Karpas-422 (cell line): Measurements from ENCODE around the gene CLCF1. TPM values are rescaled to one million over a fixed set of nuclear protein-coding genes. Genes with fewer than 3 reads are reported as not detected.

Experiments used
- DNase-seq: peaks from one replicate; pipeline ENCODE4 v3.0.0-alpha.2; 2015
- H2AFZ ChIP-seq: fragments of 200-600 bp; sonication (generic); 2 replicates; pipeline ENCODE4 v1.6.1; 2014; ENCODE audit warnings: antibody characterized with exemption, low read length, mixed read lengths
- H3K27ac ChIP-seq: fragments of 200-600 bp; sonication (generic); 2 replicates; pipeline ENCODE4 v1.5.1; 2014; ENCODE audit warnings: mild to moderate bottlenecking, low read length, moderate library complexity
- H3K27me3 ChIP-seq: fragments of 200-600 bp; sonication (generic); 2 replicates; pipeline ENCODE4 v1.6.1; 2014; ENCODE audit warnings: low read length, mixed read lengths
- H3K36me3 ChIP-seq: fragments of 200-600 bp; sonication (generic); 2 replicates; pipeline ENCODE4 v1.6.1; 2014; ENCODE audit warnings: low read length, mixed read lengths; ENCODE audit not compliant: insufficient read depth
- H3K4me1 ChIP-seq: fragments of 200-600 bp; sonication (generic); 2 replicates; pipeline ENCODE4 v1.6.1; 2014; ENCODE audit warnings: mild to moderate bottlenecking, low read length, mixed read lengths
- H3K4me2 ChIP-seq: fragments of 200-600 bp; sonication (generic); 2 replicates; pipeline ENCODE4 v1.6.1; 2014; ENCODE audit warnings: low read length, low read depth, mild to moderate bottlenecking; ENCODE audit not compliant: poor library complexity, severe bottlenecking
- H3K4me3 ChIP-seq: fragments of 200-600 bp; sonication (generic); 2 replicates; pipeline ENCODE4 v1.5.1; 2014; ENCODE audit warnings: mild to moderate bottlenecking, antibody characterized with exemption, low read length, mixed read lengths
- H3K79me2 ChIP-seq: fragments of 200-600 bp; sonication (generic); 2 replicates; pipeline ENCODE4 v1.6.1; 2014; ENCODE audit warnings: mild to moderate bottlenecking, low read length, mixed read lengths
- H3K9ac ChIP-seq: fragments of 200-600 bp; sonication (generic); 2 replicates; pipeline ENCODE4 v1.6.0; 2014; ENCODE audit warnings: low read length
- H3K9me2 ChIP-seq: fragments of 200-600 bp; sonication (generic), shearing (Covaris generic); replicated peaks from 2 replicates; pipeline ENCODE4 v1.6.0; 2014; ENCODE audit warnings: mild to moderate bottlenecking, low read length, moderate library complexity; ENCODE audit not compliant: insufficient read depth
- H3K9me3 ChIP-seq: fragments of 300-700, 200-600 bp; sonication (generic); 2 replicates; pipeline ENCODE4 v1.6.1; 2014; ENCODE audit warnings: low read length, mixed read lengths
- H4K20me1 ChIP-seq: fragments of 200-600 bp; sonication (generic); 2 replicates; pipeline ENCODE4 v1.6.1; 2014; ENCODE audit warnings: mild to moderate bottlenecking, antibody characterized with exemption, low read length, low read depth; ENCODE audit not compliant: insufficient read depth
- total RNA-seq: library from RNA; depleted of rRNA; stranded (reverse); fragments of >200 nt; shearing (Covaris generic); gene quantifications from 2 replicates; pipeline ENCODE4 v1.2.3, GENCODE V29; 2014; ENCODE audit warnings: low replicate concordance

CLCF1 gene
- total RNA-seq, 1 experiment from 2014 or later, result 6.4 TPM

GRCh38 chr11:67370351-67371076 is 2.9 kb downstream of the CLCF1 start:
- H3K27me3 ChIP-seq, result no peaks in the 10 kb centered on the region
- H3K9me2 ChIP-seq, result no peaks in the 10 kb centered on the region
- H3K79me2 ChIP-seq, result peaks cover 44% of the 10 kb centered on the region
- H4K20me1 ChIP-seq, result peaks cover 14% of the 10 kb centered on the region
- peak overlapping the region; percentile 70; the same call in 1 of the 2 replicates for H3K4me3 ChIP-seq
- H3K36me3 ChIP-seq, result no peaks in the 10 kb centered on the region
- H3K9me3 ChIP-seq, result no peaks in the 10 kb centered on the region
- peak overlapping the region; percentile 74 for H3K27ac ChIP-seq
- peak overlapping the region; percentile 74 for H3K9ac ChIP-seq
- peaks cover 87% of the 10 kb centered on the region for H3K4me1 ChIP-seq
- H2AFZ ChIP-seq, result no peak overlapping the region
- DNase-seq, result no peak
- peak overlapping the region; percentile 84 for H3K4me2 ChIP-seq

- Histone ChIP-seq H2AFZ (no peak overlapping the region), H3K9me2 (no peaks in the 10 kb centered on the region), H3K27me3 (no peaks in the 10 kb centered on the region), H4K20me1 (peaks cover 14% of the 10 kb centered on the region), H3K4me1 (peaks cover 93% of the 10 kb centered on the region), H3K9me3 (no peaks in the 10 kb centered on the region), H3K79me2 (peaks cover 44% of the 10 kb centered on the region), H3K4me2 (peak overlapping the region; percentile 84), H3K27ac (peak overlapping the region; percentile 21; the same call in 1 of the 2 replicates), H3K9ac (no peak overlapping the region), H3K4me3 (no peak overlapping the region), H3K36me3 (0 out of 2 replicates have a peak, but pooled peaks cover 2% of the 10 kb centered on the region)
- no peak for DNase-seq
Observed at GRCh38 chr11:67369801-67370284, 3.6 kb downstream of the CLCF1 start.

- no peak overlapping the region for H3K4me2 ChIP-seq
- H3K79me2 ChIP-seq, result peaks cover 44% of the 10 kb centered on the region
- no peak overlapping the region for H3K4me3 ChIP-seq
- H4K20me1 ChIP-seq, result peaks cover 14% of the 10 kb centered on the region
- H3K9me3 ChIP-seq, result no peaks in the 10 kb centered on the region
- H3K36me3 ChIP-seq, result 0 out of 2 replicates have a peak, but pooled peaks cover 8% of the 10 kb centered on the region
- H3K9ac ChIP-seq, result no peak overlapping the region
- H3K27me3 ChIP-seq, result no peaks in the 10 kb centered on the region
- DNase-seq, result no peak
- no peaks in the 10 kb centered on the region for H3K9me2 ChIP-seq
- H3K4me1 ChIP-seq, result peaks cover 93% of the 10 kb centered on the region
- H3K27ac ChIP-seq, result peak overlapping the region; percentile 21; the same call in 1 of the 2 replicates
- no peak overlapping the region for H2AFZ ChIP-seq
Observed at GRCh38 chr11:67369275-67369674, 4.1 kb downstream of the CLCF1 start.

GRCh38 chr11:67368621-67369020 is 4.8 kb downstream of the CLCF1 start:
- peak; percentile 49 for DNase-seq

GRCh38 chr11:67367761-67368227 is 5.6 kb downstream of the CLCF1 start:
- peak; percentile 43 for DNase-seq
- H3K4me3 ChIP-seq, result no peak overlapping the region

More at GRCh38 chr11:67368621-67369020, 4.8 kb downstream of the CLCF1 start:
- H3K27ac ChIP-seq, result peak overlapping the region; percentile 52
- H3K27me3 ChIP-seq, result no peaks in the 10 kb centered on the region
- H3K4me3 ChIP-seq, result no peak overlapping the region
- no peak overlapping the region for H2AFZ ChIP-seq
- no peak overlapping the region for H3K9ac ChIP-seq
- H4K20me1 ChIP-seq, result peaks cover 14% of the 10 kb centered on the region
- H3K9me2 ChIP-seq, result no peaks in the 10 kb centered on the region
- H3K4me1 ChIP-seq, result peaks cover 90% of the 10 kb centered on the region
- H3K4me2 ChIP-seq, result no peak overlapping the region
- H3K36me3 ChIP-seq, result 0 out of 2 replicates have a peak, but pooled peaks cover 8% of the 10 kb centered on the region
- no peaks in the 10 kb centered on the region for H3K9me3 ChIP-seq
- H3K79me2 ChIP-seq, result peaks cover 44% of the 10 kb centered on the region

GRCh38 chr11:67366961-67367760 is 6.2 kb downstream of the CLCF1 start:
- Histone ChIP-seq H3K36me3 (0 out of 2 replicates have a peak, but pooled peaks cover 8% of the 10 kb centered on the region), H3K79me2 (peaks cover 40% of the 10 kb centered on the region), H3K27ac (peak overlapping the region; percentile 67), H3K27me3 (no peaks in the 10 kb centered on the region), H3K9me2 (no peaks in the 10 kb centered on the region), H3K4me1 (peaks cover 94% of the 10 kb centered on the region), H3K4me3 (no peak overlapping the region), H4K20me1 (peaks cover 13% of the 10 kb centered on the region), H3K9ac (peak overlapping the region; percentile 39), H3K4me2 (no peak overlapping the region), H3K9me3 (no peaks in the 10 kb centered on the region), H2AFZ (no peak overlapping the region)
- no peak for DNase-seq

More at GRCh38 chr11:67367761-67368227, 5.6 kb downstream of the CLCF1 start:
- 0 out of 2 replicates have a peak, but pooled peaks cover 8% of the 10 kb centered on the region for H3K36me3 ChIP-seq
- peaks cover 40% of the 10 kb centered on the region for H3K79me2 ChIP-seq
- H2AFZ ChIP-seq, result no peak overlapping the region
- 0 out of 2 replicates have a peak overlapping the region, but pooled peaks have one; percentile 39 for H3K9ac ChIP-seq
- no peak overlapping the region for H3K4me2 ChIP-seq
- H4K20me1 ChIP-seq, result peaks cover 14% of the 10 kb centered on the region
- no peaks in the 10 kb centered on the region for H3K27me3 ChIP-seq
- H3K4me1 ChIP-seq, result peaks cover 89% of the 10 kb centered on the region
- peak overlapping the region; percentile 67 for H3K27ac ChIP-seq
- no peaks in the 10 kb centered on the region for H3K9me2 ChIP-seq
- no peaks in the 10 kb centered on the region for H3K9me3 ChIP-seq

- H3K27me3 ChIP-seq, result no peaks in the 10 kb centered on the region
- H3K9ac ChIP-seq, result peak overlapping the region; percentile 39
- no peaks in the 10 kb centered on the region for H3K9me3 ChIP-seq
- no peaks in the 10 kb centered on the region for H3K9me2 ChIP-seq
- peaks cover 34% of the 10 kb centered on the region for H3K79me2 ChIP-seq
- H4K20me1 ChIP-seq, result peaks cover 9% of the 10 kb centered on the region
- no peak overlapping the region for H3K4me2 ChIP-seq
- no peak overlapping the region for H3K4me3 ChIP-seq
- DNase-seq, result no peak
- H3K4me1 ChIP-seq, result peaks cover 94% of the 10 kb centered on the region
- peak overlapping the region; percentile 67 for H3K27ac ChIP-seq
- H3K36me3 ChIP-seq, result 0 out of 2 replicates have a peak, but pooled peaks cover 8% of the 10 kb centered on the region
- H2AFZ ChIP-seq, result no peak overlapping the region
Observed at GRCh38 chr11:67366546-67366945, 6.9 kb downstream of the CLCF1 start.
